Measurements from ENCODE around the gene TRABD. TPM values are rescaled to one million over a fixed set of nuclear protein-coding genes. Genes with fewer than 3 reads are reported as not detected.
A peak's percentile ranks its signal among the peaks of the same experiment; 100 is the strongest.

The TRABD gene
- total RNA-seq, 4 donors from 2014 or later, result 22.4 to 71.4 (median 27.1) TPM

DNA sequence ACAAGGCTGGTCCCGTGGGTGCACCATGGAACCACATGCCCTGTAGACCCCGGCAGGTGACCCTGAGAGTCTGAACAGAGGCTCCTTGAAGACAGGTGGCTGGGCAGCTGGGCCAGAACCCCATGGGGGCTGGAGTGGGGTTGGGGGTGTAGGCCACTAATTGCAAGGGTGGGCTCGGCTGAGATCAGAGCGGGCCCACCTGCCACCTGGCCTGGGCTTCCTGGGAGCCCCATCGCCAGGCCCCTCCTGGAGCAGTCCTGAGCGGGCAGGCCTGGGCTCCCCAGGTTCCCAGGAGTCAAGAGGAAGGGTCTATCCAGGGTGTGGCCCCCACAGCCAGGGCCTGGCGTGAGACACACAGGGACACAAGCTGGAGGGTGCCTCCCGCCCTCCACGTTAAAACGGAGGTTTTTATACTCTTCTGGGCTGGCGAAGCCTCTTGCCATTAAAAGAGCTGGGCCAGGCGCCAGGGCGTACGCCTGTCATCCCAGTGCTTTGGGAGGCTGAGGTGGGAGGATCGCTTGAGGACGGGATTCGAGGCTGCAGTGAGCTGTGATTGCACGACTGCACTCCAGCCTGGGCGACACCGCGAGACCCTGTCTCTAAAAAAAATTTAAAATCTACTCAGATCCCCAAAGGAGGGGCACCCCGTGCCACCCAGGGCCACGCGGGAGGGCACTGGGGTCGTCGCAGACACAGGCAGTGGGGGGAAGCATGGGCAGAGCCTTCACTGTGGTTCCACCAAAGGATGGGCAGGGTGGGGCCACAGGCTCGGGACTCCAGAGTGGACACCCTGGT lies 4.8 kb upstream of the TRABD start:
- Histone ChIP-seq H3K36me3 (no peaks in the 10 kb centered on the region), H3K27ac (no peak overlapping the region), H3K9me3 (no peaks in the 10 kb centered on the region), H3K4me3 (no peak overlapping the region), H3K4me1 (peaks cover 0 to 21% (median 10%) of the 10 kb centered on the region in 4 donors), H3K27me3 (peaks cover 0 to 32% of the 10 kb centered on the region in 2 donors)
- 87 to 88% methylated on average over 26 to 27 of the region's 27 CpGs for WGBS, 2 donors
- TF ChIP-seq CTCF (IDR thresholded peaks at IDR 0.05), result no peak
- no peak for TF ChIP-seq POLR2A (IDR thresholded peaks at IDR 0.05)
- no peak for TF ChIP-seq EP300 (IDR thresholded peaks at IDR 0.05)
- DNase-seq (ENCODE audit: low spot score in 2 of 2), result no peak

DNA sequence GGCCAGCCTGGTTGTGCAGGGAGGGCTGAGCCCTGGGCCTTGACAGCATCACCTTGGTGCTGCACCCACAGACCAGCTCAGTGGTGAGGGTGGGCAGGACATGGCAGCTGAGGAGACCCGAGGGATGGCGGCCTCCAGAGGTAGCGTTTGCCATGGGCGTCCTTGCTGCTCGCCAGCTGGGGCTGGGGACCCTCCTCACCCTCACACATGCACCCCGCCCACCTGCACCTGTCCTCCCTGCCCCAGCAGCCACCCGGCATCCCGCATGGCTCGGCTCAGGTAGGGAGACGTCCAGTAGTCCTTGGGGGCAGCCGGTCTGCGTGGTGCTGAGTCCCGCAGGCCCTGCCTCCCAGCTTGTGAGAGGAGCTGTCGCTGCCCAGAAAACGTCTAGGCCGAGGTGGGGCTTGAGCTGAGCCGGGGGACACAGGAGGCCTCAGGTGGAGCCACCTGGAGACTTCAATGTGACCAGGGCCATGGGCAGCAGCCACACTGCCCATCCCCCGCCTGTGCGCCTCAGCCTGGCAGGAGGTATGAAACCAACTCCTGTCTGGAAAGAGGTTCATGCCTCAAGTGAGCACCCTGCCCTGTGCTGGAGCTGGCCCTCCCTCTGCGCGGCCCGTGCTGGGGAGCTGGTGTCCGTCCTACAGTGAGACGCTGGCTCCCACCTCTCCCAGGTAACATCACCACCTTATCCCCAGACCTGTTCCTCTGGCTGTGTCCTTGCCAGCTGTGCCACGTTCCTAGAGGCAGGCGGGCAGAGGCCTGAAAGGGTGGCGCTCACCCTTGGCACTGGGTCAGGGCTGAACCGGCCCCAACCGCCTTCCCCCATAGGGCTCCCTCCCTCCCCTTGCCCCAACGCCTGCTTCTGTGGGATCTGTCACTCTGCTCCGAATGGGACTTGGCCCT lies 3.3 kb upstream of the TRABD start:
- peaks cover 0 to 32% (median 15%) of the 10 kb centered on the region in 4 donors for H3K4me1 ChIP-seq
- DNase-seq (ENCODE audit: low spot score in 2 of 2), result no peak
- H3K36me3 ChIP-seq, result no peaks in the 10 kb centered on the region
- H3K4me3 ChIP-seq, result no peak overlapping the region
- peaks cover 0 to 26% of the 10 kb centered on the region in 2 donors for H3K27me3 ChIP-seq
- TF ChIP-seq CTCF (IDR thresholded peaks at IDR 0.05) (no peak), EP300 (IDR thresholded peaks at IDR 0.05) (no peak), POLR2A (IDR thresholded peaks at IDR 0.05) (no peak)
- WGBS, 2 donors, result 70 to 76% methylated on average over 24 to 29 of the region's 31 CpGs
- no peak overlapping the region for H3K27ac ChIP-seq
- H3K9me3 ChIP-seq, result no peaks in the 10 kb centered on the region

- Histone ChIP-seq H3K36me3 (no peaks in the 10 kb centered on the region), H3K4me3 (no peak overlapping the region), H3K27ac (no peak overlapping the region), H3K27me3 (peaks cover 0 to 18% of the 10 kb centered on the region in 2 donors), H3K9me3 (no peaks in the 10 kb centered on the region), H3K4me1 (peaks cover 0 to 34% (median 16%) of the 10 kb centered on the region in 4 donors)
- 78 to 83% methylated on average over 18 to 19 of the region's 19 CpGs for WGBS, 2 donors
- TF ChIP-seq CTCF (IDR thresholded peaks at IDR 0.05), result no peak
- no peak for TF ChIP-seq POLR2A (IDR thresholded peaks at IDR 0.05)
- TF ChIP-seq EP300 (IDR thresholded peaks at IDR 0.05), result no peak
- no peak for DNase-seq (ENCODE audit: low spot score in 2 of 2)
Measured at GRCh38 chr22:50183141-50183971, 2.4 kb upstream of the TRABD start.

DNA sequence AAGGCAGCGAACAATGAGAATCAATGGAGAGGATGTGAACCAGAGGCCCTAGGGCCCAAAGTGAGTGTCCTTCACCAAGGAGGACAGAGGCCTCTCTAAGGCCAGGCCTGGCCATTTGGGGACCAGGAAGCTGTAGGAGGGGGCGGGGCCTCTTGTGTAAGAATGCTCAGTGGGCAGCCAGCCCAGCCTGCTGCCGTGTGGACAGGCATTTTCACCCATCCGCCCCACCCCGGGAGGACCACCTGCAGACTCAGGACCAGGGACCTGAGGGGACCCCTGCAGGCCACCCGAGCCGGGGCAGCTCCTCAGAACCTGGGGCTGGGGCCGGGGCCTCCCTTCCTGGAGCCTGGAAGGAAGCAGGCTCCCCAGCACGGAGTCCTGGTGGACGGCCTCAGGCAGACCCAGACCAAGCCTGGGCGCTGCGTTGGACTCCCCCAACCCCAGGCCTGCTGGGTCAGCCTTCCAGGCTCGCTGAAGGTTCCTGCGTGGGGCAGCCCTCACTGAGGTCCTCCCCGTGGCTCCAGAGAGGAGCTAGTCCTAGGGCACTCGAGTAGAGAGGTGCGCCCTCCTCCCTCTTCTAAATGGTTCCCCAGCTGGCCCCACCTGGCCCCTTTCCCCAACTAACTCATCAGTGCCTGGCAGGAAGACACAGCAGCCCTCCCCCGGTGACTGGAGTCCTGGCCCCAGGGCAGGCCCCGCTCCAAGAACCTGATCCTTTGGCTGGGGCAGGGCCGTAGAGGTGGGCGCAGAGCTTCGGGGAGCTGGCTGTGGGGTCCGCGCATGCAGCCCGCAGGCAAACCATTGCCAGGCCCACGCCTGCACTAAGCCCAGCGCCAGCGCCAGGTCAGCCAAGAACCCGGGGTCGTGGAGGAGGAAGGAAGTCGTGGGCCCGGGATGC lies 1.5 kb upstream of the TRABD start:
- H3K36me3 ChIP-seq, result no peaks in the 10 kb centered on the region
- peak overlapping the region in 2 of 4 donors; percentile 4 to 58 for H3K27ac ChIP-seq
- TF ChIP-seq CTCF (IDR thresholded peaks at IDR 0.05) (no peak), EP300 (IDR thresholded peaks at IDR 0.05) (no peak), POLR2A (IDR thresholded peaks at IDR 0.05) (no peak)
- DNase-seq (ENCODE audit: low spot score in 2 of 2), result peak; percentile 62 to 70
- WGBS, 2 donors, result 31 to 58% methylated on average over 13 to 26 of the region's 32 CpGs
- peaks cover 0 to 43% (median 19%) of the 10 kb centered on the region in 4 donors for H3K4me1 ChIP-seq
- H3K9me3 ChIP-seq, result no peaks in the 10 kb centered on the region
- H3K4me3 ChIP-seq, result peak overlapping the region in 2 of 4 donors; percentile 51 to 67
- H3K27me3 ChIP-seq, result peaks cover 0 to 9% of the 10 kb centered on the region in 2 donors
